SK-N-MC (cell line): ENCODE measurements around the gene LRRFIP2.

ENCODE experiments used
- EZH2 ChIP-seq: fragments of 200-600 bp; sonication (generic); IDR thresholded peaks from one replicate; pipeline ENCODE4 v1.6.1; 2017; ENCODE audit warnings: antibody characterized with exemption
- FOXP2 ChIP-seq: optimal IDR thresholded peaks from 2 replicates; pipeline ENCODE3; 2011; ENCODE audit warnings: mild to moderate bottlenecking, moderate library complexity; ENCODE audit not compliant: insufficient read depth; ENCODE audit errors: extremely low read length, control extremely low read depth
- POLR2AphosphoS5 ChIP-seq: IDR thresholded peaks from 2 replicates; pipeline ENCODE4 v1.6.1; 2012; ENCODE audit warnings: mild to moderate bottlenecking, low read depth, low read length, borderline replicate concordance

GRCh38 chr3:37129871-37130270, 44.5 kb downstream of the LRRFIP2 start:
- TF ChIP-seq EZH2 = no peak
- no peak for TF ChIP-seq POLR2AphosphoS5
- no peak for TF ChIP-seq FOXP2
